GM21619 (cell line): Measurements from ENCODE around the gene USP32.
"Not testable (repeated sequence)": the region's sequence is repeated elsewhere in the genome, so short reads cannot be mapped to it uniquely, and the experiment has no call there.

Source experiments
- ATAC-seq: cut with Tn5 transposase; IDR thresholded peaks from one replicate; pipeline ENCODE4 v1.9.1; 2021; ENCODE audit not compliant: unreplicated experiment

Gene USP32

DNA sequence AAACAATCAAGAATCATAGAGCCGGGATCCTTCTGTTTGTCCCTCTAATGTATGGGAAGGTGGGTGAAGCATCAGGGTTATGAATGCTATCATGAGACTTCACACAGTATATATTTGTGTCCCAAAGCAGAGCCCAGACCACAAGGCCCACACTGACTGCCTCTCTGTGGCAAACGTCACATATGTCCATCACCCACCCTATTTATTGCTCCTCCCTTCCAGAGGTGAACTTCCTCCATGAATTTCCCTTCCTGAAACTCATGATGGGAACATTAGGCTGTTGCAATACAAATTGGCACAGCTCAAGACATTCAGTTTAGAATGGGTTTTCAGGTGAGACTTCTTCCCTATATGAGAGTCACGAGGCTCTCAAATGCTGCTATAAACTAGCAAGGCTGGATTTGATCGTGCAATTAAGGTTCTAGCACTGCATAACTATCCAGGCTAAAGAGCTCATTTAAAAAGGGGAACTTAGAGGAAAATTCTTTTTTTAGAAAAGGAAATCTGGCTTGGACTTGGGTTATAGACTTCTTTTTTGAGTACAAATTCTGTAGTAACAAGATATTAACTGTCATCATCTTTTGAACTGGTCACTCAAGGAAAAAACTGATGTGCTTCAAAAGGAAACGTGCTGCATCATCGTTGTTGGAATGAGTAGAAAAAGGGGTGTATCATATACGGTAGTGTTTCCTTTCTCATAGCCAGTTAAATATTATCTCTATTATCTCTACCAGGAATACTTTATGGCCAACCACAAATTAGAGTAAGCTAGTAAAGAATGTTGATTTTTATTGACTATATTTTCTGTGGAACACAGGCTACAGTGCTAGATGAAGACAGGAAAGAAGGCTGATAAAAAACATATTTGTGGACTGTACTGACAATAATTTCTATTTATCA, 204.8 kb downstream of the USP32 start:
- ATAC-seq: not testable (repeated sequence)

DNA sequence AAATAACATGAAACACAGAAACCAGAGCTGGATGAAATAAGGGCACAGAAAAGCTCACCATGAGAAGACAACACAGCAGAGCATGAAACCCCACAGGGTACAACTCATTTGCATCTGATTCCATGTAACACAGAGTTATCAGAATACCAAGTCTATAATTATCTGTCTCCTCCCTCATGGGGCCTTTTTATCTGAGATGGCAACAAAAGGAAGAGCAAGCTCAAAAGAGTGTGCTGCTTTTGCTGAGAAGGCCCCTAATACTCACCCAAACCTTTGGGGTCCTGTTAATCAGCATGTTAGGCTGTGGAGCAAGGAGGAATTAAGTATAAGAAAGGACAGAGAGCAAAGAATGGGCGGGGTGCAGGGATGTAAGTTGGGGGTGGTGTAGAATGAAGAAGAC, 205.6 kb downstream of the USP32 start:
- not testable (repeated sequence) for ATAC-seq

GRCh38 chr17:60180380-60180779, 211.6 kb downstream of the USP32 start:
- ATAC-seq: not testable (repeated sequence)

DNA sequence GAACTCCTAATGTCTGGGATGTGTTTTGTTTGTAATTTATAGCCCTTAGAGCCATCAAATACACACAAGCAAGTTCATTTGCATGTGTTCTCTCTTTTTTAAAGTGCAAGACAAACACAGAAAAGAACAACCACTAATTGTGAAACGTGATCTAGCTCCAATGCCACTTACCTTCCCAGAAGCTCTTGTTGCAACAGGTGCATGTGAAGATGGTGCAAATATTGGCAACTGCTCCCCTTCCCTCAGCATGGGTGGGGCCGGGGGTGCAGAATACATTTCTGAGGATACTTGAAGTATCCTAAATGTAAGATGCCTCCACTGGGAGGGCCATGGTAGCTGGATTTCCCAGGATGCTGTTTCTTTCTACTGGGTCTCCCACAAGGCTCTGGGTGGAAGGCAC, 213.8 kb downstream of the USP32 start:
- not testable (repeated sequence) for ATAC-seq

- ATAC-seq: not testable (repeated sequence)
These were observed 215.2 kb downstream of the USP32 start for GRCh38 chr17:60176763-60177162.

DNA sequence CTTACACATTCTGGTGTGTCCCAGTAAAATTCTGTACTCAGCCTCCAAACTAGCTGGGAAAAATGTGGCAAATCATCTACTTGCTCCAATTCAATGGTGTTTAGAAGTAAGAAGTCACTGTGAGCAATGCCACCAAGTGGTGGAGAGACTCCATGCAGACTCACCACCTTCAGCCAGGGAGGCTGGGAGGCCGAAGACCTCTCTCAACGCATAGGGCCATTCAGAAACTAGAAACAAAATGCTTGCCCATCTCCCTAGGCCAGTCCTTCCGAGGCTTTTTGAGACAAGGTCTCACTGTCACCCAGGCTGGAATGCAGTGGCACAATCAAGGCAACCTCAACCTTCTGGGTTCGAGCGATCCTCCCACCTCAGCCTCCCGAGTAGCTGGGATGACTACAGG, 217.2 kb downstream of the USP32 start:
- not testable (repeated sequence) for ATAC-seq

DNA sequence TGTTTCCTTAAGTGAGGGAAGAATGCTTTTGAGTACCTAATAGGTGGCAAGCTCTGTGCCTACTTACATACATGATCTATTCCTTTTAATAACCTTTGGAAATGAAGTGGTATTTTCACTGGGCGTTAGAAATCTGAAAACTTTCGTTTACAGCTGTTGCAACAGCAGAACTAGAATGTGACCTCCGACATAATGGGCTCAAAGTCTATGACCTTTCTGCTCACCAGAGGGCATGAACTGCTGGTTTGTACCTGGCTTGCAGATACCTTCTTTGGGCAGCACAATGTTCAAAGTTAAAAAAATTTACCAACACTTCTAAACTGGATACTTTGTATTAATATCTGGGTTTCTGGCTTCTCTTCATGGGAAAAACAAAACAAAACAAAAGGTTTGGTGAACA, 217.9 kb downstream of the USP32 start:
- no peak for ATAC-seq

DNA sequence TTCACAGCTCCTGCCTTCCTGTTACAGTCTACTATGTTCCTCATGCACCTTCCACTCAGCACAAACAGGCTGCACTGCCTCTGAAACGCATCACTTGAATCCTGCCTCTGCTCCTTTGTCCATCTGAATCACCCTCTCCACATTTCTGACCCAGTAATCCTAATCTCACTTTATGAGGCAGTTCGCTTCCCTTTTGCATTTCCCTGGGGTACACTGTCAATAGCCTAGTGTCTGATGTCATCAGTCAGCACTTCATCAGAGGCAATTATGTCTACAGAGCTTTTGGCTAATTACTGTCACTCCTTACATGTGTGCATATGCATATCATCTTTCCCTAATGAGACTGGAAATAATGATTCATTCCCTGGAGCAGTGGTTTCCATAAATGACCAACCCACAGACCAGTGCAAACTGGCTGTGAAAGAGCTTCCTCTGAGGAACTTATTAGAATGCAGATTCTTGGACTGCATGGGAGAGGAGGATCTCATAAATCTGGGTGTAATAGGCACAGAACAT, 218.6 kb downstream of the USP32 start:
- no peak for ATAC-seq

GRCh38 chr17:60171753-60172079, 220.2 kb downstream of the USP32 start:
- no peak for ATAC-seq

DNA sequence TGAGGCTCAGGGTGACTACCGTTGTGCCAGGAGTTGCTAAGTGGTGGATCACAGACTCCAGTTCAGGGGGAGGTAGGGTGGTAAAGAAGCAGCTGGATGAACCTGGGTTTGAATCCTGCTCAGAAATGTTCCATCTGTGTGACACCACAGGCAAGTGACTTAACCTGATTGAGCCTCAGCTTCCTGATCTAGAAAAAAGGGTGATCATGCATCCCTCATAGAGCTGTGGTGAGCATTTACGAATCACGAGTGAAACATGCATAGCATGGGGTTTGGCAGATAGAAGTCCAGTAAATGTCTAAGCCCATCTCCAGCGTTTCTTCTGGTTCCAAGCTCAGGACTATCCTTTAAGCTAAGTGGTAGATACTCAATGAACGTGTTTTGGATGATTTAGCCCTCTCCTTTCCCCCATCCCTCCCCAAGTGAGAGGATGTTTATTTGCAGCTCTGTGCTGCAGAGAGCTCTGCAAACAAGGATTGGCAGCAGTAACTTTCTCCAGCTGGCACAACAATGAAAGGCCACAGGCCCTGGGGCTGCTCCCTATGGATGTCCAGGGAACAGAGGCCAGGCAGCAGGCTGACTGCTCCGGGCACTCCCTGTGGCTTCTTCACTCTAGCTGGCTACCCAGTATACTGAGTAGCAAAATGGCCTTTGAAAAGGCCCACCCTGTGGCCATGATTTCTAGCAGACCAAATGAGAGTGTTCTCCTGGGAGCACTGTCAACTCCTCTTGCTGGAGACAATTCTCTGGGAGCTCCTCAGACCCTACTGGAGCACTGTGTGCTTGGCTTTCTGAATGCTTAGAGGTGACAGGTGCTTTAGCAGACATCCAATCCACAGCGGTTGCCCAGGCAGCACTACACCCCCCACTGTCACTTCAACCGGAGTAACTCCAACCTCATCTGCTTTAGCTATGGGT, 220.8 kb downstream of the USP32 start:
- ATAC-seq: no peak

GRCh38 chr17:60169921-60170817, 221.8 kb downstream of the USP32 start:
- ATAC-seq: no peak

DNA sequence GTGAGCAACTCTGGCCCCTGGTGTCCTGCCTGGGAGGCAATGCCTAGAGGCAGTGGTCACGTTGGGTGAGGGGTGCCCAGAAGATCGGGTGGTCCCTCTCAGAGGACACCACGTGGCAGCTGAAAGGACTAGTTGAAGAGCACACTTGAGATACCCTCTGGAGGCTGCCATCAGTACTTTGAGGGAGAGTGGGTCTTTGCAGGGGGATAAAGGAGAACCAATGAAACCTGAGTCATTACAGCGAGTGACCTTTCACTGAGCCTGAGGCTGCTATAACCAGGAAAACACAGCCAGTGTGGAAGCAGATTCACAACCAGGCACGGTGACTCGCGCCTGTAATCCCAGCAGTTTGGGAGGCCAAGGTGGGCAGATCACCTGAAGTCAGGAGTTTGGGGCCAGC, 223.3 kb downstream of the USP32 start:
- ATAC-seq: no peak

DNA sequence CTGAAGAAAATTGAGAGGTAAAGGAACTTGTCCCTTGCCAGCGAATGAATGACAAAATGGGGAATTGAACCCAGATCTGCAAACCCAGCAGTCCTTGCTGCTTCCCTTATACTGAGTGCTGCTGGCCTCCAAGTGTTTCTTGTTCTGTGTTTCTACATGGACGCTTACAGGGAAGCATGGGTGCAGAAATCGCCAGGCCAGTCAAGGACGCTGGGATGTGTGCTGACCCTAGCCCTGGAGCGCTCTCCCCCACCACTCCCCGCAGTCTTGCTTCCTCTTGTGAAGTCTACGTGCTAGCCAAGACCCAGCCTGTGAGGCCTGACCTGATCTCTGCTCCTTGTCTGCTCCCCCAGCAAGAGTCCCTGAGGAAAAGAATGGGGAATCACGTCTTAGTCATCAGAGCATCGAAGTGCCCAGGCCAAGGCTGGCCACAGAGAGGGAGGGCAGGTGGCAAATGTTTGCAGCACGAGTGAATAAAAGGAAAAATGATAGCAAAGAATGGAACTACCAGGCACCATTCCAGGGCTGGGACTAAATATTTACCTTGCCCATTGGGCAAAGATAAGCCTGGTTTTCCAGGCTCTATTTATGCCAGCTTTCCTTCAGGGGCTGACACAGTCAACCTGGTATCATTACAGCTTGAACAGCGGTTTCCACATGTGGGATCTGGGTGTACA, 224.7 kb downstream of the USP32 start:
- no peak for ATAC-seq

GRCh38 chr17:60165971-60166370, 226.0 kb downstream of the USP32 start:
- ATAC-seq: peak; percentile 61

GRCh38 chr17:60165223-60165622, 226.7 kb downstream of the USP32 start:
- ATAC-seq: no peak

GRCh38 chr17:60164697-60165096, 227.2 kb downstream of the USP32 start:
- ATAC-seq: no peak

DNA sequence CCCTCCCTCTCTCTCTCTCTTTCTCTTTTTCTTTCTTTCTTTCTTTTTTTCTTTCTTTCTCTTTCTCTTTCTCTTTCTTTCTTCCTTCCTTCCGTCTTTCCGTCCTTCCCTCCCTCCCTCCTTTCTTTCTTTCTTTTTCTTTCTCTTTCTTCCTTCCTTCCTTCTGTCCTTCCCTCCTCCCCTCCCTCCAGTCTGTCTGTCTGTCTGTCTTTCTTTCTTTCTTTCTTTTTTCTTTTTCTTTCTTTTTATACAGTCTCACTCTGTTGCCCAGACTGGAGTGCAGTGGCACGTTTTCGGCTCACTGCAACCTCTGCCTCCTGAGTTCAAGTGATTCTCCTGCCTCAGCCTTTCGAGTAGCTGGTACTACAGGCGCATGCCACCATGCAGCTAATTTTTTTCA, 227.8 kb downstream of the USP32 start:
- no peak for ATAC-seq

- no peak for ATAC-seq
These were observed 228.7 kb downstream of the USP32 start for GRCh38 chr17:60163108-60163784.

DNA sequence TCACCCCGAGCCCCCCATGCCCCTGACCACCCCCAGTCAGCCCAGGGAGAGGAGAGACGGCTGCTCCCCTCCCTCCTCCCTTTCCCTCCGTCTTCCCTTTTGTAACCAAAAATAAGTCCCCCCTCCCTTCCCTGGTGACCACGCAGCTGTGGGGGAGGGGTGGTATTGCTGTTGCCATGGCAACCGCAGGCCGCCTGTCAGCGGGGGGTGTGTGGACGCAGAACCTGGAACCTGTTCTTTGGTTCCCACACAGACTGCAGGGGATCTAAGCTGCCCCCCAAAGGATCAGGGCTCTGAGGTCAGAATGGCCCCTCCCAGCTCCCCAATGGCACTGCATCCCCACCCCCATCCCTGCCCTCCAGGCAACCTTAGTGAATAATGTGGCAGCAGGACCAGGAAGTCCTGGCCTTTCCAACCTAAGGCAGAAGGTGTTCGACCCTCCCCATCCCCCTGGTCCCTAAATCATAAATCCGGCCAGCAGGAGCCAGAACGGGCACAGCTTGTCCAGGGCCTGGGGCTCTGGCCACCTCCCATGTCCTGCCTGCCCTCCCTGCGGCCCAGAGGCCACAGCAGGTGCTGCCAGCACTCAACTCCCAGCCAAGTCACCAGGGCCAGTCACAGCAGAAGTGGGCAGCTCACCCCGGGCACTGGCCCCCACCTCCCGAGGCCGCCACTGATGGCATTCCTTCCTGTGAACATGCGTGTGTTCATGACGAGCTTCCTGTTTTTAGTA, 230.2 kb downstream of the USP32 start:
- ATAC-seq: no peak
